Mesendoderm (in vitro differentiated cells): ENCODE data around the gene MX1.
A peak's percentile ranks its signal among the peaks of the same experiment; 100 is the strongest.

ENCODE experiments used
- DNase-seq: peaks from one replicate; pipeline ENCODE4 v3.0.0; 2013
- H2AK5ac ChIP-seq: 2 replicates; pipeline ENCODE4 v1.6.1; 2013; ENCODE audit warnings: low read length, inconsistent platforms
- H2BK120ac ChIP-seq: 2 replicates; pipeline ENCODE4 v1.6.1; 2013; ENCODE audit warnings: low read depth, mild to moderate bottlenecking, low read length, moderate library complexity, mixed read lengths
- H2BK15ac ChIP-seq: replicated peaks from 2 replicates; pipeline ENCODE4 v1.6.1; 2013; ENCODE audit warnings: low read depth, mild to moderate bottlenecking, moderate library complexity
- H2BK5ac ChIP-seq: 2 replicates; pipeline ENCODE4 v1.6.1; 2013; ENCODE audit warnings: low read length, inconsistent platforms
- H3K18ac ChIP-seq: 2 replicates; pipeline ENCODE4 v1.6.1; 2013; ENCODE audit warnings: mild to moderate bottlenecking, low read length, mixed read lengths
- H3K23ac ChIP-seq: one replicate; pipeline ENCODE4 v1.6.1; 2013; ENCODE audit warnings: low read length
- H3K27ac ChIP-seq: 2 replicates; pipeline ENCODE4 v1.5.1; 2013; ENCODE audit warnings: low read depth, mild to moderate bottlenecking, inconsistent platforms, low read length, moderate library complexity
- H3K27me3 ChIP-seq: 2 replicates; pipeline ENCODE4 v1.6.1; 2013; ENCODE audit warnings: low read length, control low read depth, mild to moderate bottlenecking, inconsistent platforms; ENCODE audit not compliant: insufficient read depth, poor library complexity
- H3K36me3 ChIP-seq: 2 replicates; pipeline ENCODE4 v1.6.1; 2013; ENCODE audit warnings: low read length, inconsistent platforms; ENCODE audit not compliant: control insufficient read depth, insufficient read depth
- H3K4ac ChIP-seq: one replicate; pipeline ENCODE4 v1.6.1; 2013; ENCODE audit warnings: low read depth, mild to moderate bottlenecking, low read length, moderate library complexity
- H3K4me1 ChIP-seq: 2 replicates; pipeline ENCODE4 v1.6.1; 2013; ENCODE audit warnings: low read depth, low read length, inconsistent platforms; ENCODE audit not compliant: control insufficient read depth
- H3K4me2 ChIP-seq: 2 replicates; pipeline ENCODE4 v1.6.1; 2013; ENCODE audit warnings: low read length
- H3K4me3 ChIP-seq: 2 replicates; pipeline ENCODE4 v1.5.1; 2013; ENCODE audit warnings: mild to moderate bottlenecking, low read length
- H3K56ac ChIP-seq: one replicate; pipeline ENCODE4 v1.6.1; 2013; ENCODE audit warnings: low read length
- H3K79me1 ChIP-seq: 2 replicates; pipeline ENCODE4 v1.6.1; 2013; ENCODE audit warnings: low read length, inconsistent platforms
- H3K79me2 ChIP-seq: 2 replicates; pipeline ENCODE4 v1.6.1; 2013; ENCODE audit warnings: mild to moderate bottlenecking, low read length; ENCODE audit not compliant: control insufficient read depth, insufficient read depth
- H3K9ac ChIP-seq: 2 replicates; pipeline ENCODE4 v1.6.1; 2013; ENCODE audit warnings: low read length, inconsistent platforms
- H4K5ac ChIP-seq: one replicate; pipeline ENCODE4 v1.6.1; 2013; ENCODE audit warnings: low read length
- H4K8ac ChIP-seq: one replicate; pipeline ENCODE4 v1.6.1; 2013; ENCODE audit warnings: low read depth, mild to moderate bottlenecking, control low read depth, low read length, moderate library complexity
- WGBS: extraction: QIAGEN DNeasy Blood & Tissue Kit; methylation state at CpG from one replicate; pipeline ENCODE4 v1.1.7; 2013; ENCODE audit warnings: low lambda C conversion rate, missing lambda C conversion rate; ENCODE audit not compliant: insufficient coverage; ENCODE audit errors: extremely low coverage; 5-methylcytosine and 5-hydroxymethylcytosine counted together

The MX1 gene

GRCh38 chr21:41396558-41397075 lies 29.4 kb upstream of the MX1 start:
- H3K27me3 ChIP-seq: no peaks in the 10 kb centered on the region
- no peak overlapping the region for H3K56ac ChIP-seq
- no CpG with 5 or more reads among the region's 7 CpGs for WGBS
- H3K4me2 ChIP-seq: no peak overlapping the region
- H3K79me2 ChIP-seq: no peaks in the 10 kb centered on the region
- H2AK5ac ChIP-seq: no peak overlapping the region
- no peaks in the 10 kb centered on the region for H3K36me3 ChIP-seq
- H3K23ac ChIP-seq: no peak overlapping the region
- peak; percentile 59 for DNase-seq
- H3K18ac ChIP-seq: no peak overlapping the region
- H3K9ac ChIP-seq: no peak overlapping the region
- no peak overlapping the region for H3K27ac ChIP-seq
- no peak overlapping the region for H2BK5ac ChIP-seq
- H2BK15ac ChIP-seq: no peak overlapping the region
- no peak overlapping the region for H3K4ac ChIP-seq
- H3K4me1 ChIP-seq: no peaks in the 10 kb centered on the region
- H4K8ac ChIP-seq: no peak overlapping the region
- no peak overlapping the region for H3K4me3 ChIP-seq
- no peak overlapping the region for H2BK120ac ChIP-seq
- no peak overlapping the region for H4K5ac ChIP-seq
- H3K79me1 ChIP-seq: no peaks in the 10 kb centered on the region

- no peak overlapping the region for H2BK120ac ChIP-seq
- H3K4me1 ChIP-seq: no peaks in the 10 kb centered on the region
- no peaks in the 10 kb centered on the region for H3K79me2 ChIP-seq
- H2BK15ac ChIP-seq: no peak overlapping the region
- no peak overlapping the region for H3K4me2 ChIP-seq
- no peak overlapping the region for H3K56ac ChIP-seq
- no peak overlapping the region for H4K5ac ChIP-seq
- no peaks in the 10 kb centered on the region for H3K27me3 ChIP-seq
- no peak overlapping the region for H2AK5ac ChIP-seq
- no CpG with 5 or more reads among the region's 7 CpGs for WGBS
- no peak overlapping the region for H3K27ac ChIP-seq
- H3K4me3 ChIP-seq: no peak overlapping the region
- H3K18ac ChIP-seq: no peak overlapping the region
- H3K4ac ChIP-seq: no peak overlapping the region
- H3K36me3 ChIP-seq: no peaks in the 10 kb centered on the region
- H3K9ac ChIP-seq: no peak overlapping the region
- no peak for DNase-seq
- H3K23ac ChIP-seq: no peak overlapping the region
- no peak overlapping the region for H2BK5ac ChIP-seq
- no peak overlapping the region for H4K8ac ChIP-seq
- H3K79me1 ChIP-seq: no peaks in the 10 kb centered on the region
Observed at GRCh38 chr21:41397471-41397891, 28.6 kb upstream of the MX1 start.

DNA sequence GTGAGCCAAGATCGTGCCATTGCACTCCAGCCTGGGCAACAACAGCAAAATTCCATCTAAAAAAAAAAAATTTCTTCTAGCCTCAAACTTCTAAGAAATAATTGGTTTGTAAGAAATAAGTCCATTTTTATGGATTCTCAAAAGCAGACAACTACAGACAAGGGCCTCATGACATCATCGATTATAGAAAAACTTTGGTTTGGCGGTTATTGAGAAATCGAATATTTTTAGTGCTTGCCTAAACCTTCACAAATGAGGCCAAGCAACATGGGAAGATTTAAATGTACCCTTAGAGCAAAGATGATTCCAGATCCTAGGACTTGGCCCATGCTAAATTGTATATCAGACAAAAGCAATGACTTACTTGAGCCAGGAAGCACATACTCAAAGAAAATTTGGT lies 27.8 kb upstream of the MX1 start:
- DNase-seq: no peak
- Histone ChIP-seq H2BK5ac (no peak overlapping the region), H3K4me1 (no peaks in the 10 kb centered on the region), H3K27me3 (no peaks in the 10 kb centered on the region), H2BK15ac (no peak overlapping the region), H3K36me3 (no peaks in the 10 kb centered on the region), H3K27ac (no peak overlapping the region), H2BK120ac (no peak overlapping the region), H3K56ac (no peak overlapping the region), H3K79me1 (no peaks in the 10 kb centered on the region), H3K4ac (no peak overlapping the region), H3K23ac (no peak overlapping the region), H3K9ac (no peak overlapping the region), H4K5ac (no peak overlapping the region), H3K4me2 (no peak overlapping the region), H4K8ac (no peak overlapping the region), H2AK5ac (no peak overlapping the region), H3K4me3 (no peak overlapping the region), H3K18ac (no peak overlapping the region), H3K79me2 (no peaks in the 10 kb centered on the region)
- WGBS: no CpG with 5 or more reads among the region's 4 CpGs

DNA sequence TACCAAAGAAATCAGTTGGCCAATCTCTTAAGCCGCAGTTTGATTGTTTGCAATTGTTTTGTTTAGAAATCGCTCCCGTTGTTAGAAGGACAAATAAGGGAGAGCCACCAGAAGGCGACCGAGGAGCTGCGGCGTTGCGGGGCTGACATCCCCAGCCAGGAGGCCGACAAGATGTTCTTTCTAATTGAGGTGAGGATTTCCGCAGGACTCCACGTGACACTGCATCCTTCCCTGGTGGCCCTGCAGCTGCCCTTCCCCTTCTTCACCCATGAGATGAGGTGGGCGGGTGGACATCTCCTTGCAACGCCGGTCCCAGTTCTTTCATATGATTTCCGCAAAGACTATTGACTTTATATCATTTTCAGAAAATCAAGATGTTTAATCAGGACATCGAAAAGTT lies 27.2 kb upstream of the MX1 start:
- Histone ChIP-seq H3K27me3 (no peaks in the 10 kb centered on the region), H3K9ac (no peak overlapping the region)
- no peak for DNase-seq

GRCh38 chr21:41399246-41399800 lies 26.7 kb upstream of the MX1 start:
- Histone ChIP-seq H3K23ac (no peak overlapping the region), H3K27me3 (no peaks in the 10 kb centered on the region), H3K79me1 (no peaks in the 10 kb centered on the region), H3K56ac (no peak overlapping the region), H3K9ac (no peak overlapping the region), H3K18ac (no peak overlapping the region), H2BK15ac (no peak overlapping the region), H3K4ac (no peak overlapping the region), H3K79me2 (no peaks in the 10 kb centered on the region), H3K27ac (no peak overlapping the region), H2BK5ac (no peak overlapping the region), H3K36me3 (no peaks in the 10 kb centered on the region), H2AK5ac (no peak overlapping the region), H3K4me3 (no peak overlapping the region), H3K4me2 (no peak overlapping the region), H4K8ac (no peak overlapping the region), H2BK120ac (no peak overlapping the region), H4K5ac (no peak overlapping the region), H3K4me1 (no peaks in the 10 kb centered on the region)
- no peak for DNase-seq
- WGBS: no CpG with 5 or more reads among the region's 7 CpGs

More for the DNA sequence above, 27.2 kb upstream of the MX1 start:
- Histone ChIP-seq H2BK120ac (no peak overlapping the region), H4K8ac (no peak overlapping the region), H3K4me2 (no peak overlapping the region), H3K56ac (no peak overlapping the region), H3K79me1 (no peaks in the 10 kb centered on the region), H3K18ac (no peak overlapping the region), H3K36me3 (no peaks in the 10 kb centered on the region), H2BK15ac (no peak overlapping the region), H3K4me3 (no peak overlapping the region), H2BK5ac (no peak overlapping the region), H2AK5ac (no peak overlapping the region), H3K79me2 (no peaks in the 10 kb centered on the region), H3K27ac (no peak overlapping the region), H4K5ac (no peak overlapping the region), H3K4ac (no peak overlapping the region), H3K23ac (no peak overlapping the region), H3K4me1 (no peaks in the 10 kb centered on the region)
- WGBS: no CpG with 5 or more reads among the region's 16 CpGs

GRCh38 chr21:41402231-41402630 lies 23.8 kb upstream of the MX1 start:
- H4K8ac ChIP-seq: no peak overlapping the region
- H3K4me3 ChIP-seq: no peak overlapping the region
- H3K18ac ChIP-seq: no peak overlapping the region
- no peak overlapping the region for H2BK15ac ChIP-seq
- H3K9ac ChIP-seq: no peak overlapping the region
- no peak overlapping the region for H3K27ac ChIP-seq
- DNase-seq: no peak
- H3K36me3 ChIP-seq: no peaks in the 10 kb centered on the region
- H3K79me1 ChIP-seq: no peaks in the 10 kb centered on the region
- H2BK5ac ChIP-seq: no peak overlapping the region
- no CpG with 5 or more reads among the region's 11 CpGs for WGBS
- H4K5ac ChIP-seq: no peak overlapping the region
- H3K4me1 ChIP-seq: no peaks in the 10 kb centered on the region
- no peaks in the 10 kb centered on the region for H3K27me3 ChIP-seq
- H3K23ac ChIP-seq: no peak overlapping the region
- H3K4me2 ChIP-seq: no peak overlapping the region
- H3K56ac ChIP-seq: no peak overlapping the region
- no peaks in the 10 kb centered on the region for H3K79me2 ChIP-seq
- H2AK5ac ChIP-seq: no peak overlapping the region
- no peak overlapping the region for H2BK120ac ChIP-seq
- no peak overlapping the region for H3K4ac ChIP-seq
